ENCODE data around the gene SLF2. TPM values are rescaled to one million over a fixed set of nuclear protein-coding genes. Genes with fewer than 3 reads are reported as not detected.

The SLF2 gene
- total and polyA plus RNA-seq, 4 donors: 5.6 to 38.3 (median 16.7) TPM

DNA sequence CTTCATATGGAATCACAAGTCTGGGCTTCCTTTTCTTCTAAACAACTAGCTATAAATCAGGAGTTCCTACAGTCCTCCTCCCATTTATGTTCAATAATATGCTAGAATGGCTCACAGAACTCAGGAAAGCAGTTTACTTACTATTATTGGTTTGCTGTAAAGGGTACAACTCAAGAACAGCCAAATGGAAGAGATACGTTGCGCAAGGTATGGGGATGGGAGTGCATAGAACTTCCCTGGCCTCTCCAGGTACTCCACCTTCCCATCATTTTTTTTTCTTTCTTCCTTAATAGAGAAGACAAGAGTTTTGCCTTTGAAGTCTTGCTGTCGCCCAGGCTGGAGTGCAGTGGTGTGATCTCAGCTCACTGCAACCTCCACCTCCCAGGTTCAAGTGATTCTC, 29.5 kb downstream of the SLF2 start:
- no peak for ATAC-seq (ENCODE audit: low FRiP score)
- Histone ChIP-seq H3K4me3 (ENCODE audit: low read length in 2 of 2) (no peak overlapping the region), H3K4me1 (ENCODE audit: control insufficient read depth in 1 of 2, insufficient read depth in 2 of 2, low read length in 2 of 2) (no peaks in the 10 kb centered on the region), H3K9me3 (ENCODE audit: control insufficient read depth, low read length) (no peaks in the 10 kb centered on the region), H3K27ac (ENCODE audit: low read depth in 1 of 2, low read length in 2 of 2) (no peak overlapping the region), H3K36me3 (ENCODE audit: control insufficient read depth in 1 of 2, insufficient read depth in 2 of 2, low read length in 1 of 2) (peaks cover 3 to 5% of the 10 kb centered on the region in 2 donors), H3K27me3 (ENCODE audit: control insufficient read depth in 1 of 2, insufficient read depth in 2 of 2, low read length in 1 of 2) (no peaks in the 10 kb centered on the region)
- whole genome bisulfite sequencing, 2 donors: 93 to 94% methylated on average over 3 of the region's 3 CpGs
- intact Hi-C loops (cut with DNase I): no loop called here
- DNase-seq: no peak

DNA sequence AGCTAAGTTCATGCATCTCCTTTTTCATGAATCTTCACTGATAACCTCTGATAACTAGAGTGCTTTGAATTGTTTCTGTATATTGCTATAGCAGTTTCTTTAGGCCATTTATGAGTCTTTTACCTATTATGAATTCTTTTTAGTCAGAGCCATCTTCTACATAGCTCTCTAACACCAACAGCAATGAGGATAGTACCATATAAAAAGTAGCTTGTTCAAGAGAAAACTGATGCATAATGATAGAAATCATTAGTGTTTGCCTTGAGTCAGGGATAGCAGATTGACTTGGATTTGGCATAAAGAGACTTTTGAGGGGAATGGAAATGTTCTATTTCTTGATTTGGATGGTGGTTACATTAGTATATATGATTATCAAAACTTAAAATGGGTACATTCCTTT, 30.7 kb downstream of the SLF2 start:
- Histone ChIP-seq H3K27ac (ENCODE audit: low read depth in 1 of 2, low read length in 2 of 2) (no peak overlapping the region), H3K9me3 (ENCODE audit: control insufficient read depth, low read length) (no peaks in the 10 kb centered on the region), H3K4me1 (ENCODE audit: control insufficient read depth in 1 of 2, insufficient read depth in 2 of 2, low read length in 2 of 2) (no peaks in the 10 kb centered on the region), H3K4me3 (ENCODE audit: low read length in 2 of 2) (no peak overlapping the region), H3K36me3 (ENCODE audit: control insufficient read depth in 1 of 2, insufficient read depth in 2 of 2, low read length in 1 of 2) (peaks cover 3% of the 10 kb centered on the region in 2 donors), H3K27me3 (ENCODE audit: control insufficient read depth in 1 of 2, insufficient read depth in 2 of 2, low read length in 1 of 2) (no peaks in the 10 kb centered on the region)
- DNase-seq: no peak
- intact Hi-C loops (cut with DNase I): no loop called here
- ATAC-seq (ENCODE audit: low FRiP score): no peak

- no peak for ATAC-seq (ENCODE audit: low FRiP score)
- Histone ChIP-seq H3K36me3 (ENCODE audit: control insufficient read depth in 1 of 2, insufficient read depth in 2 of 2, low read length in 1 of 2) (peaks cover 2 to 5% of the 10 kb centered on the region in 2 donors), H3K9me3 (ENCODE audit: control insufficient read depth, low read length) (no peaks in the 10 kb centered on the region), H3K4me1 (ENCODE audit: control insufficient read depth in 1 of 2, insufficient read depth in 2 of 2, low read length in 2 of 2) (no peaks in the 10 kb centered on the region), H3K27me3 (ENCODE audit: control insufficient read depth in 1 of 2, insufficient read depth in 2 of 2, low read length in 1 of 2) (no peaks in the 10 kb centered on the region), H3K27ac (ENCODE audit: low read depth in 1 of 2, low read length in 2 of 2) (no peak overlapping the region), H3K4me3 (ENCODE audit: low read length in 2 of 2) (no peak overlapping the region)
- intact Hi-C loops (cut with DNase I): no loop called here
- DNase-seq: no peak
Observed at GRCh38 chr10:100945754-100946153, 33.0 kb downstream of the SLF2 start.

GRCh38 chr10:100948916-100949315, 36.2 kb downstream of the SLF2 start:
- no peak overlapping the region for H3K4me3 ChIP-seq (ENCODE audit: low read length in 2 of 2)
- no peak overlapping the region for H3K27ac ChIP-seq (ENCODE audit: low read depth in 1 of 2, low read length in 2 of 2)
- ATAC-seq (ENCODE audit: low FRiP score) (no peak), DNase-seq (no peak)
- H3K4me1 ChIP-seq (ENCODE audit: control insufficient read depth in 1 of 2, insufficient read depth in 2 of 2, low read length in 2 of 2): no peaks in the 10 kb centered on the region
- 91% methylated on average over 3 of the region's 3 CpGs for WGBS, 2 donors
- intact Hi-C loops (cut with DNase I): no loop called here
- peaks cover 2 to 4% of the 10 kb centered on the region in 2 donors for H3K36me3 ChIP-seq (ENCODE audit: control insufficient read depth in 1 of 2, insufficient read depth in 2 of 2, low read length in 1 of 2)
- no peaks in the 10 kb centered on the region for H3K9me3 ChIP-seq (ENCODE audit: control insufficient read depth, low read length)
- no peaks in the 10 kb centered on the region for H3K27me3 ChIP-seq (ENCODE audit: control insufficient read depth in 1 of 2, insufficient read depth in 2 of 2, low read length in 1 of 2)

- H3K9me3 ChIP-seq (ENCODE audit: control insufficient read depth, low read length): no peaks in the 10 kb centered on the region
- intact Hi-C loops (cut with DNase I): no loop called here
- H3K27ac ChIP-seq (ENCODE audit: low read depth in 1 of 2, low read length in 2 of 2): no peak overlapping the region
- no peak for DNase-seq
- no peak for ATAC-seq (ENCODE audit: low FRiP score)
- H3K4me1 ChIP-seq (ENCODE audit: control insufficient read depth in 1 of 2, insufficient read depth in 2 of 2, low read length in 2 of 2): no peaks in the 10 kb centered on the region
- no peak overlapping the region for H3K4me3 ChIP-seq (ENCODE audit: low read length in 2 of 2)
- peaks cover 1 to 2% of the 10 kb centered on the region in 2 donors for H3K36me3 ChIP-seq (ENCODE audit: control insufficient read depth in 1 of 2, insufficient read depth in 2 of 2, low read length in 1 of 2)
- no peaks in the 10 kb centered on the region for H3K27me3 ChIP-seq (ENCODE audit: control insufficient read depth in 1 of 2, insufficient read depth in 2 of 2, low read length in 1 of 2)
Observed at GRCh38 chr10:100960251-100960650, 47.5 kb downstream of the SLF2 start.

DNA sequence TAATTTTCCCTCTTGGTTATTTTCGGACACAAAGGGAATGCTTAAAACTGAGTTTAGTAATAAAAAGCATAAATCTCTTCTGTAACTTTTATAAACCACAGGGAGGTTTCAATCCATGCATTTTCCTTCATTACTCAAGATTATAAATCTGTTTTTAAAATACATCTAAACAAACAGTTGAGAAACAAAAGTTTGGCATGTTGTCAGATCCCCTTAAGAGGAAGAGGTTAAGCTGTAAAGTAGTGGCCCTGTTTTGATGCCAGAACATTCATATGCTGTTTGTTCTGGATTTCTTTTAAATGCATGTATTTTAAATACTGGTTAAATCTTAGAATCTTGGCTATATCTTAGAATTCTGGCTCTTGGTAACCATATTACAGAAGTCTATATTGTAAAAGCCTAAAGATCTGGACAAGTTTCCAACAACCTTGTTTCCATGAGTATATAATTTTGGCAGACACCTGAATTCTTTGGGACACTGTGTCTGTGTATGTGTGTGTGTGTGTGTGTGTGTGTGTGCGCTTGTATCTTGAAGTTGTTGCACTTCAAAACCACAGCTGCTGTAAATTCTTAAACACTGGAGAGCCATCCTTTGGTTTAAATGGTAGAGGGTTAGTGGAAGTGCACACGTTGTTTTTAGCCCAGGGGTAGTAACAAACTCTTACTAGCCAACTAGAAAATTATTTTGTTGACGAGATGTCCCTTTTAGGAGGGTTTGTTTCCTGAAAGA, 49.8 kb downstream of the SLF2 start:
- no peak for DNase-seq
- Histone ChIP-seq H3K4me1 (ENCODE audit: control insufficient read depth in 1 of 2, insufficient read depth in 2 of 2, low read length in 2 of 2) (no peaks in the 10 kb centered on the region), H3K27me3 (ENCODE audit: control insufficient read depth in 1 of 2, insufficient read depth in 2 of 2, low read length in 1 of 2) (no peaks in the 10 kb centered on the region), H3K27ac (ENCODE audit: low read depth in 1 of 2, low read length in 2 of 2) (no peak overlapping the region), H3K9me3 (ENCODE audit: control insufficient read depth, low read length) (no peaks in the 10 kb centered on the region), H3K4me3 (ENCODE audit: low read length in 2 of 2) (no peak overlapping the region), H3K36me3 (ENCODE audit: control insufficient read depth in 1 of 2, insufficient read depth in 2 of 2, low read length in 1 of 2) (peaks cover 0 to 1% of the 10 kb centered on the region in 2 donors)
- intact Hi-C loops (cut with DNase I): no loop called here
- 77% methylated on average over 4 of the region's 4 CpGs for WGBS, 2 donors
- ATAC-seq (ENCODE audit: low FRiP score): no peak

DNA sequence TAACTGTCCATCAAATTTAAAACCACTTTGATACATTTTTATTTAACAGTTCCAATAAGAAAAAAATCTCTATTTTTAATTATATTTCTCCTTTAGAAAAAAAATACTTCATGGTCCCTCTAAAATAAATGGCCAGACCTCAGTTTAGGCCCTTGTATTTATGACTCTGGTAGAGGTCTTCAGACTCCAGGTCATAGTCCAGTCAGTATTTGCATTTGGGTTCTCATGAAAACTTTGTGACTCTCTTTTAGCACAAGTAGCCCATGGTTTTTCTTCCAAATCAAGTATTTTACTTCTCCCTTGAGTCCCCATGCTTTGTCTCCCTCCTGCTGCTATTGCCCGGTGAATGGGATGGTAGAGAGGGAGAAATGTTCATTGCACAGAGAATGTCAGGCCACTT, 51.1 kb downstream of the SLF2 start:
- 91 to 92% methylated on average over 1 of the region's 1 CpG for WGBS, 2 donors
- Histone ChIP-seq H3K9me3 (ENCODE audit: control insufficient read depth, low read length) (no peaks in the 10 kb centered on the region), H3K4me3 (ENCODE audit: low read length in 2 of 2) (no peak overlapping the region), H3K27me3 (ENCODE audit: control insufficient read depth in 1 of 2, insufficient read depth in 2 of 2, low read length in 1 of 2) (no peaks in the 10 kb centered on the region), H3K27ac (ENCODE audit: low read depth in 1 of 2, low read length in 2 of 2) (no peak overlapping the region), H3K36me3 (ENCODE audit: control insufficient read depth in 1 of 2, insufficient read depth in 2 of 2, low read length in 1 of 2) (no peaks in the 10 kb centered on the region), H3K4me1 (ENCODE audit: control insufficient read depth in 1 of 2, insufficient read depth in 2 of 2, low read length in 2 of 2) (no peaks in the 10 kb centered on the region)
- ATAC-seq (ENCODE audit: low FRiP score) (no peak), DNase-seq (no peak)
- intact Hi-C loops (cut with DNase I): no loop called here

DNA sequence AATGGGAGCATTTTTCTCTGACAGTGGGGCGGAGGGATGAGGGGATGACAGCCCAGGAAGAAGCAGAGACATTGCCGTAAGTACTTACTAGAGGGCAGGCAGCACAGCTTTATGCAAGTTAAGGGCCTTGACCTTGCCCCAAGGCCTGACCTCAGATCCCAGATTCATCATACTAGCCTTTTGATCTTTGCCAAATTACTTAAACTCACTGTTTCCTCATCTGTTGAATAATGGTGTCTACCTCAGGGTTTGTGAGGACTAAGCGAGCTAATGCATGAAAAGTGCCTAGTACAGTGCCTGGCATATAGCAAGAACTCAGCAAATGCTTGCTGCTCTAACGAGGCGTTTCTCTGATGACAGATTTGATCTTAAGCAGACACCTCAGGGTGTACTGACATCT, 53.1 kb downstream of the SLF2 start:
- Histone ChIP-seq H3K27ac (ENCODE audit: low read depth in 1 of 2, low read length in 2 of 2) (no peak overlapping the region), H3K4me1 (ENCODE audit: control insufficient read depth in 1 of 2, insufficient read depth in 2 of 2, low read length in 2 of 2) (no peaks in the 10 kb centered on the region), H3K36me3 (ENCODE audit: control insufficient read depth in 1 of 2, insufficient read depth in 2 of 2, low read length in 1 of 2) (no peaks in the 10 kb centered on the region), H3K4me3 (ENCODE audit: low read length in 2 of 2) (no peak overlapping the region), H3K27me3 (ENCODE audit: control insufficient read depth in 1 of 2, insufficient read depth in 2 of 2, low read length in 1 of 2) (no peaks in the 10 kb centered on the region), H3K9me3 (ENCODE audit: control insufficient read depth, low read length) (no peaks in the 10 kb centered on the region)
- ATAC-seq (ENCODE audit: low FRiP score) (no peak), DNase-seq (no peak)
- 67 to 68% methylated on average over 5 of the region's 5 CpGs for WGBS, 2 donors
- intact Hi-C loops (cut with DNase I): no loop called here

DNA sequence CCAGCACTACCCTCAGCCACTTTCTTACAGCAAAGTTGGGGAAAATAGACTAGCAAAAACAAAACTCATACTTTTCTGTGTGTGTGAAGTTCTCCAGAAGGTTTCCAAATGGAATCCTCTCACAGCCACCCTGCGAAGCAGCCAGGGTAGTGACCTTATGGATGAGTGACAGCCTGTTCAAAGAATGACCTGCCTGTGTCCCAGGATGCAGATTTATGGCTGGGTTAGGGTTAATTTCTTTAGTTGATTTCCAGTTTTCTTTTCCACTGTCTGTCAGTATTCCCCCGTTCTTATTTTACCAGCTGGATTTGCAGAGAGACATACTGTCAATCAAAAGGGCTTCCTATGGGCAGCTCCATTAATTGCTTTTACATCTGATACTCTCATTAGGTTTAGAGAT, 54.1 kb downstream of the SLF2 start:
- no peak for DNase-seq
- 60 to 71% methylated on average over 2 of the region's 2 CpGs for WGBS, 2 donors

More for the DNA sequence above, 54.1 kb downstream of the SLF2 start:
- Histone ChIP-seq H3K4me3 (ENCODE audit: low read length in 2 of 2) (no peak overlapping the region), H3K27ac (ENCODE audit: low read depth in 1 of 2, low read length in 2 of 2) (no peak overlapping the region), H3K4me1 (ENCODE audit: control insufficient read depth in 1 of 2, insufficient read depth in 2 of 2, low read length in 2 of 2) (no peaks in the 10 kb centered on the region), H3K27me3 (ENCODE audit: control insufficient read depth in 1 of 2, insufficient read depth in 2 of 2, low read length in 1 of 2) (no peaks in the 10 kb centered on the region), H3K9me3 (ENCODE audit: control insufficient read depth, low read length) (no peaks in the 10 kb centered on the region), H3K36me3 (ENCODE audit: control insufficient read depth in 1 of 2, insufficient read depth in 2 of 2, low read length in 1 of 2) (no peaks in the 10 kb centered on the region)
- intact Hi-C loops (cut with DNase I): no loop called here
- ATAC-seq (ENCODE audit: low FRiP score): no peak

All from aorta (tissue), 5 donors.